Measurements from ENCODE around the gene DYNLRB1. TPM values are rescaled to one million over a fixed set of nuclear protein-coding genes. Genes with fewer than 3 reads are reported as not detected.
A peak's percentile ranks its signal among the peaks of the same experiment; 100 is the strongest.

Gene DYNLRB1
- total RNA-seq, 1 donor from 2014 or later = 101 TPM

DNA sequence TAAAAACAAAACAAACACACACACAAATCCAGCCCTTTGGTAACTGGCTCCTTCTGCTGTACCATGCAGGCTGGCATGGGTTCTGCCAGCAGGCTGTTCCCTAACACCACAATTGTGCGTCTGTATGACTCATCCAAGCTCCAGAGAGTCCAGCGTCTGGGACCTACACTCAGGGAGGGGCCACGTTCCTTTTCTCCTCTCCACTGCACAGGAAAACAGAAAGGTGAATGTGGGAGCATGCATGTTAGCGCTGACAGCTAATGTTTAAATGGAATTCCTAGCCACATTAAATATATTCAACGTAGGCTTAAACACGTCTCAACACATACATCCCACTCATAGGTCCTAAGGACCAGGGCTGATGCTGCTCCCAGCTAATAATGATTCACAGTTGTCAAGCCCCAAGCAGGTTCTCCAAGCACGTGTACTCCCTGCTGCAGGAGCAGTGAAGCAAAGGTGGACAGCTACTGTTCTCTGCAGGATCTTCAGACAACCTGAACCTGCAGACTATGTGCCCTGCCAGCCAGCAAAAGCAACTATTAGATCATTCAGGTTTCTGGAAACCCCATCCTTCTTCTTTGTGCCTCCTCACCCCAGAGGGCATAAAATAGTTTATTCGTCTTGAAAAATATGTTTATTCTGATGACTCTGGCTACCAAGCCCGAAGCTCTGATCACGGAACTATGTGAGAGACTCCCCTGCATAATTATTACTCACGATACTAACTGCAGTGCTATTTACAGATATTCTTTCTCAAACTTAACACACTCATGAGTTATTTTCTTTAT lies 63.2 kb downstream of the DYNLRB1 start:
- no peak for DNase-seq (ENCODE audit: low spot score in 2 of 2, unreplicated experiment in 2 of 2)
- H3K36me3 Mint-ChIP-seq = peaks cover 8% of the 10 kb centered on the region
- H3K9me3 Mint-ChIP-seq = no peaks in the 10 kb centered on the region
- TF ChIP-seq, protein P1, sequence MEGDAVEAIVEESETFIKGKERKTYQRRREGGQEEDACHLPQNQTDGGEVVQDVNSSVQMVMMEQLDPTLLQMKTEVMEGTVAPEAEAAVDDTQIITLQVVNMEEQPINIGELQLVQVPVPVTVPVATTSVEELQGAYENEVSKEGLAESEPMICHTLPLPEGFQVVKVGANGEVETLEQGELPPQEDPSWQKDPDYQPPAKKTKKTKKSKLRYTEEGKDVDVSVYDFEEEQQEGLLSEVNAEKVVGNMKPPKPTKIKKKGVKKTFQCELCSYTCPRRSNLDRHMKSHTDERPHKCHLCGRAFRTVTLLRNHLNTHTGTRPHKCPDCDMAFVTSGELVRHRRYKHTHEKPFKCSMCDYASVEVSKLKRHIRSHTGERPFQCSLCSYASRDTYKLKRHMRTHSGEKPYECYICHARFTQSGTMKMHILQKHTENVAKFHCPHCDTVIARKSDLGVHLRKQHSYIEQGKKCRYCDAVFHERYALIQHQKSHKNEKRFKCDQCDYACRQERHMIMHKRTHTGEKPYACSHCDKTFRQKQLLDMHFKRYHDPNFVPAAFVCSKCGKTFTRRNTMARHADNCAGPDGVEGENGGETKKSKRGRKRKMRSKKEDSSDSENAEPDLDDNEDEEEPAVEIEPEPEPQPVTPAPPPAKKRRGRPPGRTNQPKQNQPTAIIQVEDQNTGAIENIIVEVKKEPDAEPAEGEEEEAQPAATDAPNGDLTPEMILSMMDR (IDR thresholded peaks at IDR 0.05; ENCODE audit: unreplicated experiment) = no peak
- H3K27ac Mint-ChIP-seq = peak overlapping the region; percentile 59
- no peak overlapping the region for H3K4me3 Mint-ChIP-seq
- no peaks in the 10 kb centered on the region for H3K27me3 Mint-ChIP-seq (ENCODE audit: low read depth)
- peaks cover 28% of the 10 kb centered on the region for H3K4me1 Mint-ChIP-seq

- TF ChIP-seq, protein P1 (IDR thresholded peaks at IDR 0.05; ENCODE audit: unreplicated experiment) = no peak
- Mint-ChIP-seq H3K27me3 (ENCODE audit: low read depth) (no peaks in the 10 kb centered on the region), H3K9me3 (no peaks in the 10 kb centered on the region), H3K36me3 (peaks cover 2% of the 10 kb centered on the region), H3K27ac (peak overlapping the region; percentile 59), H3K4me1 (peaks cover 28% of the 10 kb centered on the region), H3K4me3 (no peak overlapping the region)
- DNase-seq (ENCODE audit: low spot score in 2 of 2, unreplicated experiment in 2 of 2) = no peak
These were observed 64.0 kb downstream of the DYNLRB1 start for GRCh38 chr20:34579979-34580940.

DNA sequence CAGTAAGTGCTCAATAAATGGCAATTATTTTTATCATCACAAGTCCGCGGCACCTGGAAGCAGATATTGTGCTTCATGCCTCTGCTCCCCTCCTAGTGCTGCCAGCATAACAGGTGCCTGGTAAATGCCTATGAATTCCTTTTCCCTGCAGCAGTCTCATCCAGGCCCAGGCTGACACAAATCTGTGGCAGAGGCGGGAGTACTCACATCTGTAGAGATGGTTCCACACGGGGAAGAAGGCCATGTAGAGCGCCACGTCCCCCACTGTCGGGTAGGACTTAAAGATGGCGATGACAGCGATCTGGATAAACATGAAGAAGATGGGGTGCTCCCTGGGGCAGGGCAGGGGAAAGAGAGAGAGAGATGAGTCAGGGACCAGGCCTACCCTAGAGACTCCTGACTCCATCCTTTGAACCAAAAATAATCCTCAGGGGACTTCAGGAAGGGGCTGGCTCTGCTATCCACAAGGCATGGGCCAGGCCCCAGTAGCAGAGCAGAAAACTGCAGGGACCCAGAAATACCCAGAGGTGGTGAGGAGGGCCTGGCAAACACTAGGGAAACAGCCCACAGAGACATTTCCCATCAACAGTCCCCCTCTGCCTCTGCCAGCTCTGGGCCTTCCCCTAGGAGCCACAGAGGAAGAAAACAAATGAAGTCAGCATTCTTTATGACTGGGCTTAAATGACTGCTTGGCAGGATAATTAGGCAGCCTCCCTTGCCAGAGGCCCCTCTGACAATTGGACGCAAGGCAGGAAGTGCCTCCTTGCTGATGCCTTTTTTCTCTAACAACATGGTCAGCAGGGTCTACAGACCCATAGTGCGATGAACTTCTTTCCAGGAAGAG lies 65.3 kb downstream of the DYNLRB1 start:
- no peak overlapping the region for H3K4me3 Mint-ChIP-seq
- H3K36me3 Mint-ChIP-seq = no peaks in the 10 kb centered on the region
- peak overlapping the region; percentile 72 for H3K27ac Mint-ChIP-seq
- H3K4me1 Mint-ChIP-seq = peaks cover 28% of the 10 kb centered on the region
- no peaks in the 10 kb centered on the region for H3K9me3 Mint-ChIP-seq
- TF ChIP-seq, protein P1 (IDR thresholded peaks at IDR 0.05; ENCODE audit: unreplicated experiment) = no peak
- no peak for DNase-seq (ENCODE audit: low spot score in 2 of 2, unreplicated experiment in 2 of 2)
- H3K27me3 Mint-ChIP-seq (ENCODE audit: low read depth) = no peaks in the 10 kb centered on the region

- Mint-ChIP-seq H3K27me3 (ENCODE audit: low read depth) (no peaks in the 10 kb centered on the region), H3K36me3 (no peaks in the 10 kb centered on the region), H3K27ac (peak overlapping the region; percentile 72), H3K4me1 (peaks cover 28% of the 10 kb centered on the region), H3K4me3 (no peak overlapping the region), H3K9me3 (no peaks in the 10 kb centered on the region)
- TF ChIP-seq, protein P1 (IDR thresholded peaks at IDR 0.05; ENCODE audit: unreplicated experiment) = no peak
- no peak for DNase-seq (ENCODE audit: low spot score in 2 of 2, unreplicated experiment in 2 of 2)
These were observed 66.0 kb downstream of the DYNLRB1 start for GRCh38 chr20:34582221-34582620.

- Mint-ChIP-seq H3K27ac (no peak overlapping the region), H3K27me3 (ENCODE audit: low read depth) (no peaks in the 10 kb centered on the region), H3K4me1 (peaks cover 28% of the 10 kb centered on the region), H3K9me3 (no peaks in the 10 kb centered on the region), H3K4me3 (no peak overlapping the region), H3K36me3 (peaks cover 5% of the 10 kb centered on the region)
- DNase-seq (ENCODE audit: low spot score in 2 of 2, unreplicated experiment in 2 of 2) = no peak
- TF ChIP-seq, protein P1 (IDR thresholded peaks at IDR 0.05; ENCODE audit: unreplicated experiment) = no peak
These were observed 66.7 kb downstream of the DYNLRB1 start for GRCh38 chr20:34582911-34583310.

Measured in mesothelial cell of epicardium (in vitro differentiated cells).